ENCODE results near the gene PRRC2B.

- no peak for TF ChIP-seq CTCF (IDR thresholded peaks at IDR 0.05)
- no peak for TF ChIP-seq POLR2AphosphoS5 (IDR thresholded peaks at IDR 0.05)
- TF ChIP-seq EP300 (IDR thresholded peaks at IDR 0.05), result no peak
These were observed 110.0 kb downstream of the PRRC2B start for GRCh38 chr9:131503626-131504465.

All from stomach (tissue), 4 donors.